Endothelial cell of umbilical vein (primary cell): Measurements from ENCODE around the gene SPATA6L. TPM values are rescaled to one million over a fixed set of nuclear protein-coding genes. Genes with fewer than 3 reads are reported as not detected.

Experiments
- BruUV-seq: library from RNA; stranded (reverse); fragments of 400-500 nt; replicated peaks from 2 replicates; lab custom pipeline; 2021; lab: Mats Ljungman, UMichigan
- CTCF ChIA-PET: fragments of 300-600, 350-600 bp; sonication (Branson Sonifier 250); formaldehyde crosslinking; loops from one replicate; lab custom pipeline; 2021; ENCODE audit warnings: antibody characterized with exemption, inconsistent platforms; lab: Charles Lee
- POLR2A ChIA-PET: fragments of 300-600, 350-600 bp; sonication (Branson Sonifier 250); formaldehyde crosslinking; loops from one replicate; lab custom pipeline; 2021; ENCODE audit warnings: antibody characterized with exemption, inconsistent platforms; lab: Charles Lee
- DNase-seq: peaks from one replicate; pipeline ENCODE4 v3.0.0-alpha.2; 2011; ENCODE audit warnings: low read depth, low spot score
- FAIRE-seq: peaks from 2 replicates; lab custom pipeline; 2011; peaks lifted over from hg19 to GRCh38; lab: Jason Lieb, UNC
- H2AFZ ChIP-seq: 2 replicates; pipeline ENCODE4 v1.6.0; 2012; ENCODE audit warnings: low read depth, low read length, control low read depth, inconsistent platforms
- H3K27ac ChIP-seq: 2 replicates; pipeline ENCODE4 v1.5.1; 2011; ENCODE audit warnings: low read depth, mild to moderate bottlenecking, control low read depth, low read length, moderate library complexity; ENCODE audit not compliant: insufficient read depth
- H3K27me3 ChIP-seq, 2 experiments: 2 replicates each; pipeline versions ENCODE4 v1.6.0 to v1.6.1; 2011; ENCODE audit warnings: low read length in 2 of 2, mixed read lengths in 1 of 2; ENCODE audit not compliant: control insufficient read depth in 2 of 2, insufficient read depth in 2 of 2
- H3K36me3 ChIP-seq, 2 experiments: 2 replicates in 1 of 2; 3 replicates in 1 of 2; pipeline ENCODE4 v1.5.1; 2011; ENCODE audit warnings: low read length in 2 of 2, mild to moderate bottlenecking in 1 of 2, moderate library complexity in 1 of 2; ENCODE audit not compliant: control insufficient read depth in 2 of 2, insufficient read depth in 2 of 2; ENCODE audit errors: extremely low read depth in 1 of 2
- H3K4me1 ChIP-seq: 3 replicates; pipeline ENCODE4 v1.5.1; 2011; ENCODE audit warnings: mild to moderate bottlenecking, low read length; ENCODE audit not compliant: control insufficient read depth, insufficient read depth; ENCODE audit errors: extremely low read depth
- H3K4me2 ChIP-seq: 2 replicates; pipeline ENCODE4 v1.6.1; 2011; ENCODE audit warnings: low read length, control low read depth, mixed read lengths; ENCODE audit not compliant: insufficient read depth
- H3K4me3 ChIP-seq, 3 experiments: fragments of 200-600 bp in 1 of 3; sonication (generic), shearing (Covaris generic) in 1 of 3; replicated peaks in 1 of 3; 2 replicates each; pipeline ENCODE4 v1.5.1; 2011 to 2016; ENCODE audit warnings: control low read depth in 3 of 3, low read length in 3 of 3, mild to moderate bottlenecking in 2 of 3, inconsistent platforms in 1 of 3, low read depth in 1 of 3, moderate library complexity in 1 of 3; ENCODE audit not compliant: insufficient read depth in 1 of 3
- H3K79me2 ChIP-seq: 2 replicates; pipeline ENCODE4 v1.6.0; 2012; ENCODE audit warnings: low read length, inconsistent platforms; ENCODE audit not compliant: control insufficient read depth, insufficient read depth
- H3K9ac ChIP-seq: replicated peaks from 2 replicates; pipeline ENCODE3; 2011; ENCODE audit warnings: low read length, control low read depth; ENCODE audit not compliant: insufficient read depth; ENCODE audit errors: extremely low read depth
- H3K9me1 ChIP-seq: replicated peaks from 3 replicates; pipeline ENCODE4 v1.6.0; 2011; ENCODE audit warnings: mild to moderate bottlenecking, low read length; ENCODE audit not compliant: control insufficient read depth, insufficient read depth; ENCODE audit errors: extremely low read depth
- H3K9me3 ChIP-seq: replicated peaks from 2 replicates; pipeline ENCODE4 v1.5.1; 2012; ENCODE audit warnings: low read length, inconsistent platforms; ENCODE audit not compliant: control insufficient read depth, insufficient read depth
- H4K20me1 ChIP-seq: replicated peaks from 2 replicates; pipeline ENCODE3; 2011; ENCODE audit warnings: mild to moderate bottlenecking, low read length; ENCODE audit not compliant: control insufficient read depth, insufficient read depth; ENCODE audit errors: extremely low read depth
- EZH2 ChIP-seq: IDR thresholded peaks from 2 replicates; pipeline ENCODE4 v1.6.1; 2012; ENCODE audit warnings: borderline replicate concordance, low read depth, mild to moderate bottlenecking, moderate library complexity, low read length, inconsistent platforms; ENCODE audit not compliant: severe bottlenecking
- FOS ChIP-seq: IDR thresholded peaks from 2 replicates; pipeline ENCODE4 v1.6.1; 2011; ENCODE audit warnings: mild to moderate bottlenecking, low read length, moderate library complexity, borderline replicate concordance; ENCODE audit not compliant: insufficient read depth
- GATA2 ChIP-seq: IDR thresholded peaks from 2 replicates; pipeline ENCODE4 v1.7.0; 2011; ENCODE audit warnings: low read depth, mild to moderate bottlenecking, moderate library complexity, mixed read lengths, low read length; ENCODE audit not compliant: insufficient read length, insufficient read depth
- JUN ChIP-seq: IDR thresholded peaks from 2 replicates; pipeline ENCODE4 v1.6.1; 2011; ENCODE audit warnings: borderline replicate concordance, low read depth; ENCODE audit not compliant: insufficient read length, insufficient read depth
- MYC ChIP-seq: IDR thresholded peaks from one replicate; pipeline ENCODE4 v1.6.1; 2011; ENCODE audit warnings: mild to moderate bottlenecking, low read depth, low read length
- POLR2A ChIP-seq: IDR thresholded peaks from 2 replicates; pipeline ENCODE4 v1.6.1; 2012; ENCODE audit warnings: low read depth, mild to moderate bottlenecking, control low read depth, low read length
- POLR2AphosphoS5 ChIP-seq: IDR thresholded peaks from 2 replicates; pipeline ENCODE4 v1.6.1; 2012; ENCODE audit warnings: low read depth, mild to moderate bottlenecking, control low read depth, low read length, moderate library complexity; ENCODE audit not compliant: insufficient read depth
- dilution Hi-C: fragments of 300-500 bp; cut with MboI; formaldehyde crosslinking; loops from one replicate; pipeline ENCODE4 v1.15.0; 2019; ENCODE audit warnings: low sequenced_read_pairs; ENCODE audit not compliant: extremely low pct_ligation_motif_present
- intact Hi-C: fragments of 100-400 bp; cut with micrococcal nuclease; formaldehyde crosslinking; loops from one replicate; pipeline ENCODE4 v1.10.0; 2022
- polyA plus RNA-seq, 4 experiments: library from polyadenylated mRNA; depleted of rRNA in 3 of 4; stranded (reverse) in 3 of 4; unstranded in 1 of 4; fragments of >200 nt; gene quantifications; 2 replicates each; pipeline versions ENCODE4 v1.2.1 to v1.2.3, GENCODE V29; 2011 to 2012; ENCODE audit warnings: missing spikeins in 1 of 4
- total RNA-seq: library from RNA; stranded (reverse); gene quantifications from 2 replicates; pipeline ENCODE4 v1.2.3, GENCODE V29; 2021
- TF ChIP-seq, protein P1 (sequence below), 2 donors: IDR thresholded peaks; 1 replicate in 1 of 2; 2 replicates in 1 of 2; pipeline ENCODE4 v1.5.1; 2011; ENCODE audit warnings: low read length in 2 of 2, mild to moderate bottlenecking in 2 of 2, moderate library complexity in 2 of 2, control low read depth in 1 of 2, inconsistent platforms in 1 of 2, low read depth in 1 of 2; ENCODE audit not compliant: insufficient read depth in 1 of 2; ENCODE audit errors: extremely low read depth in 1 of 2
- TF ChIP-seq, protein P2 (sequence below): IDR thresholded peaks from 2 replicates; pipeline ENCODE4 v1.6.1; 2011; ENCODE audit not compliant: insufficient read depth, insufficient read length

Gene SPATA6L
- total and polyA plus RNA-seq, 2 donors (not counting 3 experiments of a cell fraction or from before 2014, with no cell fraction given) = 0.40 to 1.5 TPM

DNA sequence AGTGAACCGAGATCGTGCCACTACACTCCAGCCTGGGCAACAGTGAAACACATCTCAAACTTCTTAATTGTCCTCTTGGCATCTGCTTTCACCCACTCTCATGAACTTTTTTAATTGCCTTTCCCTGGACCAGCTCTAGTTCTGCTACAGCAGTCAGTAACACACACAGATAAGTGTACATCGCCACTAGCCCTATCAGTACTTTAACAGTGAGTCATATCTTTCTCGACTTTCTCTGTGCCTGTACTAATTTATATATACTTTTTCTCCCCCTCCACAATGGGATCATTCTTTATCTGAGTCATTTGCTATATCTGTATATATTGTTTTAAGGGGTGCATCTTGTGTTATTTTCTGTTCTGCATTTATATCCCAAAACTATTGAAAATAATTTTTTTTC is 19.8 kb upstream of the SPATA6L start:
- ChIA-PET CTCF (interaction anchor here (1.2 to 1.7 kb wide), 2 partner anchors 64 to 81 kb away, joined by 3 to 5 read pairs; no protein-coding TSS in a partner anchor), POLR2A (no interaction called here)
- Histone ChIP-seq H3K9me3 (no peaks in the 10 kb centered on the region), H3K9me1 (no peaks in the 10 kb centered on the region), H3K36me3 (peaks cover 0 to 3% of the 10 kb centered on the region in 2 experiments), H3K4me1 (no peaks in the 10 kb centered on the region), H3K79me2 (peaks cover 8% of the 10 kb centered on the region), H3K27ac (no peak overlapping the region), H4K20me1 (no peaks in the 10 kb centered on the region), H3K9ac (no peak overlapping the region), H3K4me3 (no peak overlapping the region), H3K27me3 (no peaks in the 10 kb centered on the region), H2AFZ (no peak overlapping the region), H3K4me2 (no peak overlapping the region)
- intact Hi-C loops (no loop called here), dilution Hi-C loops (no loop called here)
- BruUV-seq = no TSS peak
- TF ChIP-seq GATA2 (no peak), EZH2 (no peak), POLR2A (no peak), POLR2AphosphoS5 (no peak), MYC (no peak), FOS (no peak), JUN (no peak)
- TF ChIP-seq, protein P1, sequence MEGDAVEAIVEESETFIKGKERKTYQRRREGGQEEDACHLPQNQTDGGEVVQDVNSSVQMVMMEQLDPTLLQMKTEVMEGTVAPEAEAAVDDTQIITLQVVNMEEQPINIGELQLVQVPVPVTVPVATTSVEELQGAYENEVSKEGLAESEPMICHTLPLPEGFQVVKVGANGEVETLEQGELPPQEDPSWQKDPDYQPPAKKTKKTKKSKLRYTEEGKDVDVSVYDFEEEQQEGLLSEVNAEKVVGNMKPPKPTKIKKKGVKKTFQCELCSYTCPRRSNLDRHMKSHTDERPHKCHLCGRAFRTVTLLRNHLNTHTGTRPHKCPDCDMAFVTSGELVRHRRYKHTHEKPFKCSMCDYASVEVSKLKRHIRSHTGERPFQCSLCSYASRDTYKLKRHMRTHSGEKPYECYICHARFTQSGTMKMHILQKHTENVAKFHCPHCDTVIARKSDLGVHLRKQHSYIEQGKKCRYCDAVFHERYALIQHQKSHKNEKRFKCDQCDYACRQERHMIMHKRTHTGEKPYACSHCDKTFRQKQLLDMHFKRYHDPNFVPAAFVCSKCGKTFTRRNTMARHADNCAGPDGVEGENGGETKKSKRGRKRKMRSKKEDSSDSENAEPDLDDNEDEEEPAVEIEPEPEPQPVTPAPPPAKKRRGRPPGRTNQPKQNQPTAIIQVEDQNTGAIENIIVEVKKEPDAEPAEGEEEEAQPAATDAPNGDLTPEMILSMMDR (IDR thresholded peaks at IDR 0.05; ENCODE audit: extremely low read depth in 1 of 2, insufficient read depth in 1 of 2, low read depth in 1 of 2, low read length in 2 of 2) = no peak
- TF ChIP-seq, protein P2, sequence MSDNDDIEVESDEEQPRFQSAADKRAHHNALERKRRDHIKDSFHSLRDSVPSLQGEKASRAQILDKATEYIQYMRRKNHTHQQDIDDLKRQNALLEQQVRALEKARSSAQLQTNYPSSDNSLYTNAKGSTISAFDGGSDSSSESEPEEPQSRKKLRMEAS = no peak
- DNase-seq (no peak), FAIRE-seq (no peak)
